H9 (cell line): ENCODE results near the gene THAP4. TPM values are rescaled to one million over a fixed set of nuclear protein-coding genes. Genes with fewer than 3 reads are reported as not detected.
A peak's percentile ranks its signal among the peaks of the same experiment; 100 is the strongest.

ENCODE experiments used
- DNase-seq: peaks from one replicate; pipeline ENCODE4 v3.0.0-alpha.2; 2017
- H2AFZ ChIP-seq: one replicate; pipeline ENCODE4 v1.6.1; 2013; ENCODE audit warnings: mild to moderate bottlenecking, low read length, control low read depth, moderate library complexity
- H2AK5ac ChIP-seq: 2 replicates; pipeline ENCODE4 v1.6.1; 2013; ENCODE audit warnings: low read length, control low read depth, mixed read lengths; ENCODE audit not compliant: insufficient read length
- H2BK120ac ChIP-seq: one replicate; pipeline ENCODE4 v1.6.1; 2013; ENCODE audit warnings: low read depth, mild to moderate bottlenecking, low read length, control low read depth, inconsistent platforms; ENCODE audit not compliant: poor library complexity, severe bottlenecking
- H2BK12ac ChIP-seq: 2 replicates; pipeline ENCODE4 v1.6.1; 2013; ENCODE audit warnings: low read length, control low read depth, mixed read lengths, low read depth; ENCODE audit not compliant: insufficient read length
- H2BK15ac ChIP-seq: 2 replicates; pipeline ENCODE4 v1.6.1; 2013; ENCODE audit warnings: low read depth, low read length, control low read depth
- H2BK20ac ChIP-seq: one replicate; pipeline ENCODE4 v1.6.1; 2013; ENCODE audit warnings: low read depth, mild to moderate bottlenecking, low read length, control low read depth, inconsistent platforms; ENCODE audit not compliant: poor library complexity, severe bottlenecking
- H2BK5ac ChIP-seq: 2 replicates; pipeline ENCODE4 v1.6.1; 2013; ENCODE audit warnings: low read length, control low read depth, mixed read lengths; ENCODE audit not compliant: insufficient read length
- H3K14ac ChIP-seq: 2 replicates; pipeline ENCODE4 v1.6.1; 2013; ENCODE audit warnings: low read length, control low read depth; ENCODE audit not compliant: insufficient read depth
- H3K18ac ChIP-seq: 2 replicates; pipeline ENCODE4 v1.6.1; 2013; ENCODE audit warnings: low read depth, mild to moderate bottlenecking, mixed read lengths, low read length, control low read depth; ENCODE audit not compliant: insufficient read length
- H3K23ac ChIP-seq: 2 replicates; pipeline ENCODE4 v1.6.1; 2013; ENCODE audit warnings: low read length, control low read depth, mixed read lengths, low read depth; ENCODE audit not compliant: insufficient read length
- H3K23me2 ChIP-seq: 2 replicates; pipeline ENCODE4 v1.6.1; 2013; ENCODE audit warnings: low read depth, mild to moderate bottlenecking, mixed read lengths, low read length, control low read depth; ENCODE audit not compliant: insufficient read length, poor library complexity, severe bottlenecking
- H3K27ac ChIP-seq: 2 replicates; pipeline ENCODE4 v1.5.1; 2013; ENCODE audit warnings: low read length, control low read depth, mixed read lengths, low read depth; ENCODE audit not compliant: insufficient read length
- H3K27me3 ChIP-seq: 2 replicates; pipeline ENCODE4 v1.6.1; 2013; ENCODE audit warnings: low read length, control low read depth, inconsistent platforms; ENCODE audit not compliant: insufficient read depth
- H3K4ac ChIP-seq: 2 replicates; pipeline ENCODE4 v1.6.1; 2013; ENCODE audit warnings: low read depth, mild to moderate bottlenecking, control low read depth, inconsistent platforms, low read length, moderate library complexity
- H3K4me1 ChIP-seq: 2 replicates; pipeline ENCODE4 v1.6.1; 2013; ENCODE audit warnings: low read length, control low read depth, inconsistent platforms; ENCODE audit not compliant: insufficient read depth
- H3K4me2 ChIP-seq: 2 replicates; pipeline ENCODE4 v1.6.1; 2013; ENCODE audit warnings: low read length, control low read depth, mixed read lengths; ENCODE audit not compliant: insufficient read length, insufficient read depth
- H3K56ac ChIP-seq: 2 replicates; pipeline ENCODE4 v1.6.1; 2013; ENCODE audit warnings: low read depth, mild to moderate bottlenecking, mixed read lengths, low read length, control low read depth; ENCODE audit not compliant: insufficient read length
- H3K79me1 ChIP-seq: 2 replicates; pipeline ENCODE4 v1.6.1; 2013; ENCODE audit warnings: low read depth, mild to moderate bottlenecking, moderate library complexity, low read length, control low read depth, inconsistent platforms; ENCODE audit not compliant: insufficient read depth, poor library complexity, severe bottlenecking
- H3K79me2 ChIP-seq: 2 replicates; pipeline ENCODE4 v1.6.1; 2013; ENCODE audit warnings: low read length, control low read depth, inconsistent platforms; ENCODE audit not compliant: insufficient read depth
- H3K9ac ChIP-seq: 2 replicates; pipeline ENCODE4 v1.6.1; 2013; ENCODE audit warnings: low read length, control low read depth, mixed read lengths; ENCODE audit not compliant: insufficient read length; ENCODE audit errors: extremely low read depth
- H3K9me3 ChIP-seq: one replicate; pipeline ENCODE4 v1.6.1; 2013; ENCODE audit warnings: low read depth, low read length, inconsistent platforms; ENCODE audit not compliant: control insufficient read depth
- H3T11ph ChIP-seq: one replicate; pipeline ENCODE4 v1.6.1; 2013; ENCODE audit warnings: mild to moderate bottlenecking, low read length, control low read depth, inconsistent platforms
- H4K20me1 ChIP-seq: one replicate; pipeline ENCODE4 v1.6.1; 2013; ENCODE audit not compliant: control insufficient read depth, insufficient read length, insufficient read depth
- H4K5ac ChIP-seq: 2 replicates; pipeline ENCODE4 v1.6.1; 2013; ENCODE audit warnings: low read depth, mild to moderate bottlenecking, mixed read lengths, low read length, control low read depth; ENCODE audit not compliant: insufficient read length
- H4K8ac ChIP-seq: replicated peaks from 2 replicates; pipeline ENCODE4 v1.6.1; 2013; ENCODE audit warnings: low read length, control low read depth, mixed read lengths, low read depth; ENCODE audit not compliant: insufficient read length
- H4K91ac ChIP-seq: 2 replicates; pipeline ENCODE4 v1.6.1; 2013; ENCODE audit warnings: low read depth, mild to moderate bottlenecking, moderate library complexity, mixed read lengths, low read length, control low read depth; ENCODE audit not compliant: insufficient read length
- H3K27ac Mint-ChIP-seq, 3 experiments: 2 replicates in 2 of 3; 3 replicates in 1 of 3; pipeline ENCODE4 v1.8.0; 2020 to 2021; ENCODE audit warnings: mixed read lengths in 3 of 3, mild to moderate bottlenecking in 1 of 3, moderate library complexity in 1 of 3
- H3K27me3 Mint-ChIP-seq: 2 replicates; pipeline ENCODE4 v1.8.0; 2021; ENCODE audit warnings: low read depth, mild to moderate bottlenecking, moderate library complexity, mixed read lengths
- H3K36me3 Mint-ChIP-seq, 3 experiments: 2 replicates in 2 of 3; 3 replicates in 1 of 3; pipeline ENCODE4 v1.8.0; 2020 to 2021; ENCODE audit warnings: low read depth in 3 of 3, mixed read lengths in 3 of 3; ENCODE audit not compliant: insufficient read depth in 1 of 3
- H3K4me1 Mint-ChIP-seq, 2 experiments: 2 replicates each; pipeline ENCODE4 v1.8.0; 2020; ENCODE audit warnings: mixed read lengths in 2 of 2
- H3K4me3 Mint-ChIP-seq, 2 experiments: 2 replicates in 1 of 2; 3 replicates in 1 of 2; pipeline ENCODE4 v1.8.0; 2020 to 2021; ENCODE audit warnings: mild to moderate bottlenecking in 2 of 2, mixed read lengths in 2 of 2, moderate library complexity in 1 of 2
- H3K9me3 Mint-ChIP-seq, 2 experiments: 2 replicates in 1 of 2; 3 replicates in 1 of 2; pipeline ENCODE4 v1.8.0; 2020; ENCODE audit warnings: mild to moderate bottlenecking in 2 of 2, mixed read lengths in 2 of 2, moderate library complexity in 1 of 2
- WGBS: extraction: QIAGEN DNeasy Blood & Tissue Kit; methylation state at CpG from one replicate; pipeline ENCODE4 v1.1.7; 2013; ENCODE audit warnings: missing lambda C conversion rate, low lambda C conversion rate, mixed read lengths; ENCODE audit not compliant: insufficient read length; ENCODE audit errors: extremely low coverage; 5-methylcytosine and 5-hydroxymethylcytosine counted together
- total RNA-seq: library from RNA; stranded (reverse); gene quantifications from 2 replicates; pipeline ENCODE4 v1.2.1, GENCODE V29; 2021
- TF ChIP-seq, protein P1 (sequence below): fragments of 200-600 bp; sonication (generic); conservative IDR thresholded peaks from 3 replicates; pipeline ENCODE4 v1.8.0; 2021; ENCODE audit warnings: antibody characterized with exemption, mild to moderate bottlenecking

THAP4 gene
- total RNA-seq, 1 experiment from 2014 or later = 70.6 TPM

DNA sequence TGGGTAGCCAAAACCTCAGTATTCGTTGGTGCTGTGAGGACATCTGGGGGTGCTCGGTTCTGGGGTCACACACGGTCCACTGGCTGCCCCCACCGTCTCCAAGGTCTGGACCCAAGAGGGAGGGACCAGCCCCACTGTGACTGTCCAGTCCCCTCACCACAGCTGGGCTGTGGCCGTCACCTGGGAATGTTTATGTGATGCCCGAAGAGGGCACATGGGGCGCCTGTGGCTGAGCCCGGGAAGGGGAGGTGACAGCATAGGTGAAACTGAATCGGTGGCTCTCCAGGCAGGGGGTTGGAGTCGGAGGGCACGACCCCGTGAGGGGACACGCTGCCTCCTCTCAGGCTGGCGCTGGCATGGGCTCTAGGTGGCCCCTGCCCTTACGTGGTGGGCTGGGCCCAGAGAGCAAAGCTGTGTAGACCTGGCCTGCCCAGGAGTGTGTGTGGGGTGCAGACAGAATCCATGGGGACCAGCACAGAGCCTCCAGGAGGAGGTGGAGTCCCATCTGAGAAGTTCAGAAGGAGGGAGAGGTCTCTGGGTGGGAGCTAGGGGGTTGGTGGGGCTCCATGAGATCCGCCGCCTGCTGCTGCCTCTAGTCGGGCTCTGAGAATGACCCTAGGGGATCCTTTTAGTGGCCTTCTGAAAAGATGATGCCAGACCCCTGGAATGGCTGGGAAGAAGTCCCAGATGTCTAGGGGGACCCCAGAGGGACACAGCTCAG is 76.6 kb downstream of the THAP4 start:
- Histone ChIP-seq H3K9me3 (no peaks in the 10 kb centered on the region), H3K27me3 (no peaks in the 10 kb centered on the region), H3K23me2 (peaks cover 6% of the 10 kb centered on the region), H3K4me2 (peak overlapping the region; percentile 53), H3K79me1 (no peaks in the 10 kb centered on the region), H3T11ph (no peak overlapping the region), H2BK12ac (no peak overlapping the region), H4K91ac (no peak overlapping the region), H2BK120ac (no peak overlapping the region), H3K4me1 (peaks cover 5% of the 10 kb centered on the region; the same call in 1 of the 2 replicates), H4K5ac (no peak overlapping the region), H4K8ac (no peak overlapping the region), H2AFZ (no peak overlapping the region), H2BK20ac (no peak overlapping the region), H3K9ac (no peak overlapping the region), H3K4ac (no peak overlapping the region), H2BK5ac (no peak overlapping the region), H2AK5ac (no peak overlapping the region), H3K18ac (no peak overlapping the region), H3K14ac (no peak overlapping the region), H3K56ac (no peak overlapping the region), H3K79me2 (no peaks in the 10 kb centered on the region; the same call in 1 of the 2 replicates), H4K20me1 (no peaks in the 10 kb centered on the region), H3K27ac (no peak overlapping the region), H3K23ac (no peak overlapping the region), H2BK15ac (no peak overlapping the region)
- Mint-ChIP-seq H3K4me1 (peaks cover 15 to 24% of the 10 kb centered on the region in 2 experiments), H3K27ac (peak overlapping the region in 1 of 3 experiments; percentile 40; a peak in 1 of 7 replicates), H3K36me3 (peaks cover 2 to 8% (median 3%) of the 10 kb centered on the region in 3 experiments; a peak in 4 of 7 replicates), H3K27me3 (no peaks in the 10 kb centered on the region; the same call in 1 of the 2 replicates), H3K4me3 (peak overlapping the region; percentile 73 to 83), H3K9me3 (peaks cover 0 to 3% of the 10 kb centered on the region in 2 experiments; a peak in 2 of 5 replicates)
- WGBS = no CpG with 5 or more reads among the region's 18 CpGs
- TF ChIP-seq, protein P1, sequence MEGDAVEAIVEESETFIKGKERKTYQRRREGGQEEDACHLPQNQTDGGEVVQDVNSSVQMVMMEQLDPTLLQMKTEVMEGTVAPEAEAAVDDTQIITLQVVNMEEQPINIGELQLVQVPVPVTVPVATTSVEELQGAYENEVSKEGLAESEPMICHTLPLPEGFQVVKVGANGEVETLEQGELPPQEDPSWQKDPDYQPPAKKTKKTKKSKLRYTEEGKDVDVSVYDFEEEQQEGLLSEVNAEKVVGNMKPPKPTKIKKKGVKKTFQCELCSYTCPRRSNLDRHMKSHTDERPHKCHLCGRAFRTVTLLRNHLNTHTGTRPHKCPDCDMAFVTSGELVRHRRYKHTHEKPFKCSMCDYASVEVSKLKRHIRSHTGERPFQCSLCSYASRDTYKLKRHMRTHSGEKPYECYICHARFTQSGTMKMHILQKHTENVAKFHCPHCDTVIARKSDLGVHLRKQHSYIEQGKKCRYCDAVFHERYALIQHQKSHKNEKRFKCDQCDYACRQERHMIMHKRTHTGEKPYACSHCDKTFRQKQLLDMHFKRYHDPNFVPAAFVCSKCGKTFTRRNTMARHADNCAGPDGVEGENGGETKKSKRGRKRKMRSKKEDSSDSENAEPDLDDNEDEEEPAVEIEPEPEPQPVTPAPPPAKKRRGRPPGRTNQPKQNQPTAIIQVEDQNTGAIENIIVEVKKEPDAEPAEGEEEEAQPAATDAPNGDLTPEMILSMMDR = no peak
- peak; percentile 30 for DNase-seq
